GM12878 (cell line): ENCODE data around the gene SECISBP2. TPM values are rescaled to one million over a fixed set of nuclear protein-coding genes. Genes with fewer than 3 reads are reported as not detected.

Experiments
- BCL11A ChIP-seq: IDR thresholded peaks from 2 replicates; pipeline ENCODE4 v1.6.1; 2011; ENCODE audit warnings: low read depth, low read length
- CREB1 ChIP-seq: IDR thresholded peaks from 2 replicates; pipeline ENCODE4 v1.6.1; 2012; ENCODE audit warnings: low read depth, mild to moderate bottlenecking, inconsistent platforms
- DPF2 ChIP-seq: fragments of 450-650 bp; IDR thresholded peaks from 2 replicates; pipeline ENCODE4 v1.6.1; 2017; ENCODE audit warnings: mild to moderate bottlenecking
- EP300 ChIP-seq, 2 experiments: fragments of 150-350 bp in 1 of 2; IDR thresholded peaks; 2 replicates each; pipeline ENCODE4 v1.6.1; 2011 to 2012; ENCODE audit warnings: low read depth in 2 of 2, low read length in 2 of 2, borderline replicate concordance in 1 of 2, improper control_type of control experiment in 1 of 2, inconsistent platforms in 1 of 2; ENCODE audit not compliant: control insufficient read depth in 1 of 2
- HSF1 ChIP-seq: fragments of 150-350 bp; IDR thresholded peaks from 2 replicates; pipeline ENCODE4 v1.6.1; 2014; ENCODE audit warnings: mild to moderate bottlenecking, low read depth, low read length
- IKZF1 ChIP-seq: fragments of 450-650 bp; conservative IDR thresholded peaks from 2 replicates; pipeline ENCODE4 v1.6.1; 2017; ENCODE audit warnings: antibody characterized with exemption, mild to moderate bottlenecking
- KDM1A ChIP-seq: fragments of 200-600 bp; sonication (generic); IDR thresholded peaks from 2 replicates; pipeline ENCODE4 v1.6.1; 2016; ENCODE audit warnings: borderline replicate concordance
- MTA3 ChIP-seq: IDR thresholded peaks from 2 replicates; pipeline ENCODE4 v1.6.1; 2012; ENCODE audit warnings: low read length, inconsistent platforms, borderline replicate concordance
- POLR2AphosphoS2 ChIP-seq: IDR thresholded peaks from 2 replicates; pipeline ENCODE4 v1.6.1; 2011; ENCODE audit warnings: low read depth, mild to moderate bottlenecking, low read length, improper control_type of control experiment, moderate library complexity
- POLR2AphosphoS5 ChIP-seq: IDR thresholded peaks from 2 replicates; pipeline ENCODE4 v1.6.1; 2011; ENCODE audit warnings: mild to moderate bottlenecking, low read length, inconsistent platforms
- PRDM15 ChIP-seq: fragments of 450-650 bp; formaldehyde crosslinking; IDR thresholded peaks from 2 replicates; pipeline ENCODE4 v1.4.0; 2020; ENCODE audit warnings: mild to moderate bottlenecking, moderate library complexity
- RAD21 ChIP-seq: IDR thresholded peaks from 2 replicates; pipeline ENCODE4 v1.6.1; 2011; ENCODE audit warnings: mild to moderate bottlenecking, low read depth, low read length, moderate library complexity; ENCODE audit not compliant: insufficient read depth
- SKIL ChIP-seq: fragments of 450-650 bp; IDR thresholded peaks from 2 replicates; pipeline ENCODE4 v1.6.1; 2017; ENCODE audit warnings: mild to moderate bottlenecking, low read depth, inconsistent platforms; ENCODE audit not compliant: poor library complexity, severe bottlenecking
- SMAD5 ChIP-seq: IDR thresholded peaks from 2 replicates; pipeline ENCODE4 v1.6.1; 2016; ENCODE audit warnings: antibody characterized with exemption, low read depth
- SMC3 ChIP-seq: IDR thresholded peaks from 2 replicates; pipeline ENCODE4 v1.6.1; 2011; ENCODE audit warnings: low read length, improper control_type of control experiment, borderline replicate concordance
- TCF12 ChIP-seq: IDR thresholded peaks from 2 replicates; pipeline ENCODE4 v1.6.1; 2011; ENCODE audit warnings: low read depth, mild to moderate bottlenecking, low read length
- polyA plus RNA-seq, 11 experiments: library from polyadenylated mRNA; depleted of rRNA in 4 of 11; unstranded in 6 of 11; stranded (reverse) in 5 of 11; fragments of >200 nt; fragmentation: Nextera tagmentation in 4 of 11; fragmentation: Illumina TruSeq in 1 of 11; extraction: Ambion mirVana in 4 of 11; extraction: Trizol in 1 of 11; gene quantifications; 1 replicate in 1 of 11; 2 replicates in 10 of 11; pipeline versions ENCODE4 v1.2.1 to v1.2.3, GENCODE V29; 2011 to 2016; ENCODE audit warnings: inconsistent platforms in 2 of 11, missing spikeins in 2 of 11, low read depth in 1 of 11
- total RNA-seq, 4 experiments: library from RNA; depleted of rRNA in 3 of 4; stranded (reverse); fragments of >200 nt in 3 of 4; fragmentation: Illumina TruSeq in 1 of 4; extraction: Trizol in 1 of 4; gene quantifications; 2 replicates each; pipeline versions ENCODE4 v1.2.1 to v1.2.3, GENCODE V29; 2013 to 2021

Gene SECISBP2
- total and polyA plus RNA-seq, 10 of the 15 experiments (the other 5 are each of a cell fraction or from before 2014, with no cell fraction given): 4.6 to 50.5 (median 31.9) TPM

- TF ChIP-seq SKIL: no peak
- TF ChIP-seq SMAD5: no peak
- no peak for TF ChIP-seq PRDM15 (CRISPR knock-in tag)
- peak; percentile 78; the same call in 1 of the 2 replicates for TF ChIP-seq TCF12
- TF ChIP-seq EP300 (IDR thresholded peaks at IDR 0.05; ENCODE audit: borderline replicate concordance in 1 of 2, control insufficient read depth in 1 of 2, low read depth in 2 of 2, low read length in 2 of 2): peak in 1 of 2 experiments; percentile 28; a peak in 1 of 4 replicates
- peak; percentile 33 for TF ChIP-seq IKZF1
- 0 out of 2 replicates have a peak, but pooled peaks have one; percentile 20 for TF ChIP-seq POLR2AphosphoS5
- TF ChIP-seq RAD21: no peak
- 0 out of 2 replicates have a peak, but pooled peaks have one; percentile 17 for TF ChIP-seq BCL11A
- no peak for TF ChIP-seq KDM1A
- TF ChIP-seq MTA3: no peak
- TF ChIP-seq DPF2: 0 out of 2 replicates have a peak, but pooled peaks have one; percentile 31
- TF ChIP-seq CREB1: no peak
- TF ChIP-seq POLR2AphosphoS2: no peak
- TF ChIP-seq SMC3: no peak
- TF ChIP-seq HSF1: no peak
These were observed 82.3 kb downstream of the SECISBP2 start (continued) for GRCh38 chr9:89400403-89401116.
